DND-41 (cell line): Measurements from ENCODE around the gene SLX4IP.

Experiments
- ATAC-seq: fragments of 200-7000 bp; cut with Tn5 transposase; 3 replicates; pipeline ENCODE4 v1.9.1; 2021; ENCODE audit warnings: low read depth; ENCODE audit not compliant: insufficient read depth
- DNase-seq: peaks from one replicate; pipeline ENCODE4 v3.0.0-alpha.2; 2020
- H2AFZ ChIP-seq: 2 replicates; pipeline ENCODE4 v1.6.0; 2012; ENCODE audit warnings: low read depth, low read length
- H3K27ac ChIP-seq: 2 replicates; pipeline ENCODE4 v1.5.1; 2012; ENCODE audit warnings: low read length, inconsistent platforms
- H3K27me3 ChIP-seq: fragments of 200-600 bp; sonication (generic); 2 replicates; pipeline ENCODE4 v1.6.0; 2012; ENCODE audit warnings: low read length, mild to moderate bottlenecking, inconsistent platforms; ENCODE audit not compliant: insufficient read depth, poor library complexity
- H3K36me3 ChIP-seq: 2 replicates; pipeline ENCODE4 v1.5.1; 2012; ENCODE audit warnings: low read length, inconsistent platforms; ENCODE audit not compliant: insufficient read depth
- H3K4me1 ChIP-seq: 2 replicates; pipeline ENCODE4 v1.5.1; 2012; ENCODE audit warnings: mild to moderate bottlenecking, low read length; ENCODE audit not compliant: insufficient read depth
- H3K4me2 ChIP-seq: 2 replicates; pipeline ENCODE4 v1.6.0; 2012; ENCODE audit warnings: mild to moderate bottlenecking, moderate library complexity, low read length, inconsistent platforms; ENCODE audit not compliant: insufficient read depth
- H3K4me3 ChIP-seq, 2 experiments: fragments of 200-600 bp in 1 of 2; shearing (Covaris generic) in 1 of 2; 2 replicates each; pipeline ENCODE4 v1.5.1; 2012 to 2016; ENCODE audit warnings: inconsistent platforms in 2 of 2, low read length in 2 of 2, mild to moderate bottlenecking in 2 of 2, low read depth in 1 of 2, moderate library complexity in 1 of 2
- H3K79me2 ChIP-seq: 2 replicates; pipeline ENCODE4 v1.6.0; 2012; ENCODE audit warnings: low read length, inconsistent platforms; ENCODE audit not compliant: insufficient read depth
- H3K9ac ChIP-seq: 2 replicates; pipeline ENCODE4 v1.6.0; 2012; ENCODE audit warnings: low read depth, mild to moderate bottlenecking, inconsistent platforms, low read length, moderate library complexity
- H3K9me3 ChIP-seq: 2 replicates; pipeline ENCODE4 v1.5.1; 2012; ENCODE audit warnings: low read length, moderate library complexity, mild to moderate bottlenecking, inconsistent platforms; ENCODE audit not compliant: insufficient read depth, severe bottlenecking
- H4K20me1 ChIP-seq: 2 replicates; pipeline ENCODE4 v1.6.0; 2012; ENCODE audit warnings: low read length; ENCODE audit not compliant: insufficient read depth
- CTCF ChIP-seq: IDR thresholded peaks from 2 replicates; pipeline ENCODE4 v1.5.1; 2012; ENCODE audit warnings: borderline replicate concordance, low read length, moderate library complexity, mild to moderate bottlenecking; ENCODE audit not compliant: poor library complexity, severe bottlenecking; ENCODE audit errors: extremely low read depth
- EZH2 ChIP-seq: IDR thresholded peaks from 3 replicates; pipeline ENCODE4 v1.6.1; 2012; ENCODE audit warnings: borderline replicate concordance, low read depth, mild to moderate bottlenecking, moderate library complexity, low read length, inconsistent platforms; ENCODE audit not compliant: severe bottlenecking

Gene SLX4IP

GRCh38 chr20:10490257-10490656 lies 55.2 kb downstream of the SLX4IP start:
- ATAC-seq: 0 out of 3 replicates have a peak, but pooled peaks have one; percentile 27
- TF ChIP-seq CTCF (no peak), EZH2 (no peak)
- Histone ChIP-seq H4K20me1 (peaks cover 4% of the 10 kb centered on the region; the same call in 1 of the 2 replicates), H3K4me1 (peaks cover 30% of the 10 kb centered on the region), H3K9me3 (no peaks in the 10 kb centered on the region), H3K79me2 (peaks cover 64% of the 10 kb centered on the region), H3K4me2 (no peak overlapping the region), H3K36me3 (no peaks in the 10 kb centered on the region), H3K4me3 (no peak overlapping the region), H3K9ac (no peak overlapping the region), H2AFZ (no peak overlapping the region), H3K27ac (0 out of 2 replicates have a peak overlapping the region, but pooled peaks have one; percentile 29), H3K27me3 (no peaks in the 10 kb centered on the region)
- DNase-seq: no peak

GRCh38 chr20:10490706-10491105 lies 55.6 kb downstream of the SLX4IP start:
- ATAC-seq (peak; percentile 73), DNase-seq (peak; percentile 26)
- Histone ChIP-seq H3K9ac (no peak overlapping the region), H4K20me1 (peaks cover 4% of the 10 kb centered on the region; the same call in 1 of the 2 replicates), H3K36me3 (no peaks in the 10 kb centered on the region), H3K4me1 (peaks cover 34% of the 10 kb centered on the region), H3K79me2 (peaks cover 68% of the 10 kb centered on the region), H3K9me3 (no peaks in the 10 kb centered on the region), H3K4me3 (no peak overlapping the region), H3K4me2 (no peak overlapping the region), H3K27me3 (no peaks in the 10 kb centered on the region), H2AFZ (no peak overlapping the region), H3K27ac (0 out of 2 replicates have a peak overlapping the region, but pooled peaks have one; percentile 29)
- TF ChIP-seq CTCF (no peak), EZH2 (no peak)

GRCh38 chr20:10492065-10492464 lies 57.0 kb downstream of the SLX4IP start:
- Histone ChIP-seq H2AFZ (no peak overlapping the region), H3K27ac (no peak overlapping the region), H3K4me3 (no peak overlapping the region), H3K4me2 (no peak overlapping the region), H3K36me3 (no peaks in the 10 kb centered on the region), H3K79me2 (peaks cover 75% of the 10 kb centered on the region), H3K9ac (no peak overlapping the region), H4K20me1 (peaks cover 4% of the 10 kb centered on the region; the same call in 1 of the 2 replicates), H3K4me1 (peaks cover 47% of the 10 kb centered on the region), H3K27me3 (no peaks in the 10 kb centered on the region), H3K9me3 (no peaks in the 10 kb centered on the region)
- TF ChIP-seq CTCF (no peak), EZH2 (no peak)
- DNase-seq (no peak), ATAC-seq (no peak)
